Transverse colon (tissue), 4 donors: ENCODE results near the gene FASN. TPM values are rescaled to one million over a fixed set of nuclear protein-coding genes. Genes with fewer than 3 reads are reported as not detected.

Source experiments
- DNase-seq: peaks from one replicate; pipeline ENCODE4 v3.0.0-alpha.2; 2019
- H3K27ac ChIP-seq, 4 donors: fragments of 200-600 bp; sonication (generic); 2 replicates each; pipeline ENCODE4 v1.5.1; 2016 to 2018; ENCODE audit warnings: inconsistent platforms in 4 of 4
- H3K27me3 ChIP-seq: fragments of 200-600 bp; sonication (generic); 2 replicates; pipeline ENCODE4 v1.5.1; 2017; ENCODE audit warnings: inconsistent platforms
- H3K36me3 ChIP-seq, 4 donors: fragments of 200-600 bp; sonication (generic); 2 replicates each; pipeline ENCODE4 v1.5.1; 2017 to 2019; ENCODE audit warnings: inconsistent platforms in 4 of 4
- H3K4me1 ChIP-seq, 4 donors: fragments of 200-600 bp; sonication (generic); 2 replicates each; pipeline ENCODE4 v1.5.1; 2017 to 2020; ENCODE audit warnings: inconsistent platforms in 4 of 4
- H3K4me3 ChIP-seq, 4 donors: fragments of 200-600 bp; sonication (generic); 1 replicate in 1 of 4; 2 replicates in 3 of 4; pipeline versions ENCODE4 v1.5.1 to v1.6.1; 2017 to 2019; ENCODE audit warnings: inconsistent platforms in 4 of 4
- H3K9me3 ChIP-seq, 2 donors: fragments of 200-600 bp; sonication (generic); 2 replicates each; pipeline ENCODE4 v1.5.1; 2017 to 2019; ENCODE audit warnings: inconsistent platforms in 2 of 2
- CTCF ChIP-seq, 5 experiments: fragments of 200-600 bp in 3 of 5; fragments of 450-650 bp in 2 of 5; sonication (generic) in 3 of 5; IDR thresholded peaks; 1 replicate in 2 of 5; 2 replicates in 3 of 5; pipeline ENCODE4 v1.5.1; 2016 to 2017; ENCODE audit warnings: antibody characterized with exemption in 5 of 5, inconsistent platforms in 3 of 5, mild to moderate bottlenecking in 2 of 5, moderate library complexity in 1 of 5
- EP300 ChIP-seq: sonication (generic); formaldehyde crosslinking; IDR thresholded peaks from one replicate; pipeline ENCODE4 v1.6.1; 2017; ENCODE audit warnings: antibody characterized with exemption, low read depth
- POLR2A ChIP-seq: fragments of 450-650 bp; IDR thresholded peaks from one replicate; pipeline ENCODE4 v1.6.1; 2016; ENCODE audit warnings: antibody characterized with exemption, mild to moderate bottlenecking, moderate library complexity
- POLR2AphosphoS5 ChIP-seq, 3 donors: sonication (generic); formaldehyde crosslinking; IDR thresholded peaks; one replicate each; pipeline ENCODE4 v1.6.1; 2016; ENCODE audit warnings: antibody characterized with exemption in 3 of 3
- whole genome bisulfite sequencing, 2 donors: methylation state at CpG; one replicate each; pipeline ENCODE4 v1.1.5; 2018; ENCODE audit warnings: low coverage in 1 of 2; 5-methylcytosine and 5-hydroxymethylcytosine counted together
- in situ Hi-C, 4 donors: fragments of 200-750 bp; cut with MboI; loops; one replicate each; pipeline versions ENCODE4 v1.15.0 to v1.15.1; 2017; ENCODE audit warnings: low sequenced_read_pairs in 3 of 4, low pct_ligation_motif_present in 1 of 4, low pct_unique_long_range_greater_than_20kb in 1 of 4
- intact Hi-C: fragments of 100-400 bp; cut with DNase I; formaldehyde crosslinking; loops from one replicate; pipeline ENCODE4 v1.15.1; 2023; ENCODE audit warnings: low total_unique reads
- total RNA-seq, 4 donors: library from RNA; depleted of rRNA; stranded (reverse); fragments of >200 nt; gene quantifications; one replicate each; pipeline ENCODE4 v1.1.0, GENCODE V29; 2016

Gene FASN
- total RNA-seq, 4 donors from 2014 or later, result 25.1 to 185 (median 99.4) TPM

GRCh38 chr17:82121660-82122629 lies 23.9 kb upstream of the FASN start:
- no peak for DNase-seq
- Histone ChIP-seq H3K4me1 (no peaks in the 10 kb centered on the region), H3K27me3 (no peaks in the 10 kb centered on the region), H3K36me3 (no peaks in the 10 kb centered on the region), H3K9me3 (no peaks in the 10 kb centered on the region), H3K27ac (no peak overlapping the region), H3K4me3 (no peak overlapping the region)
- in situ Hi-C loops (no loop called here), intact Hi-C loops (no loop called here)
- TF ChIP-seq EP300 (no peak), CTCF (IDR thresholded peaks at IDR 0.05) (no peak), POLR2AphosphoS5 (IDR thresholded peaks at IDR 0.05) (no peak)
- WGBS, 2 donors, result 75 to 100% methylated on average over 1 to 23 of the region's 32 CpGs

- Histone ChIP-seq H3K9me3 (no peaks in the 10 kb centered on the region), H3K27ac (no peak overlapping the region), H3K36me3 (no peaks in the 10 kb centered on the region), H3K4me1 (no peaks in the 10 kb centered on the region), H3K27me3 (no peaks in the 10 kb centered on the region), H3K4me3 (no peak overlapping the region)
- intact Hi-C loops (no loop called here), in situ Hi-C loops (no loop called here)
- DNase-seq, result no peak
- no peak for TF ChIP-seq POLR2AphosphoS5 (IDR thresholded peaks at IDR 0.05)
- no peak for TF ChIP-seq EP300
- TF ChIP-seq CTCF (IDR thresholded peaks at IDR 0.05), result no peak
- no peak for TF ChIP-seq POLR2A
- WGBS, 2 donors, result 93% methylated on average over 4 of the region's 4 CpGs; no CpG with 5 or more reads in 1 of the 2 donors
Observed at GRCh38 chr17:82121246-82121645, 23.2 kb upstream of the FASN start.

GRCh38 chr17:82120148-82120547 lies 22.1 kb upstream of the FASN start:
- H3K27ac ChIP-seq, result no peak overlapping the region
- intact Hi-C loops, result no loop called here
- in situ Hi-C loops, result no loop called here

More at GRCh38 chr17:82120148-82120547, 22.1 kb upstream of the FASN start:
- no peaks in the 10 kb centered on the region for H3K36me3 ChIP-seq
- H3K4me3 ChIP-seq, result no peak overlapping the region
- TF ChIP-seq CTCF (IDR thresholded peaks at IDR 0.05) (no peak), POLR2AphosphoS5 (IDR thresholded peaks at IDR 0.05) (no peak), POLR2A (no peak), EP300 (no peak)
- H3K27me3 ChIP-seq, result no peaks in the 10 kb centered on the region
- no peaks in the 10 kb centered on the region for H3K4me1 ChIP-seq
- no peak for DNase-seq
- 77% methylated on average over 12 of the region's 12 CpGs; no CpG with 5 or more reads in 1 of the 2 donors for WGBS, 2 donors
- no peaks in the 10 kb centered on the region for H3K9me3 ChIP-seq
